ENCODE data around the gene SYTL3. TPM values are rescaled to one million over a fixed set of nuclear protein-coding genes. Genes with fewer than 3 reads are reported as not detected.
"Not testable (repeated sequence)": the region's sequence is repeated elsewhere in the genome, so short reads cannot be mapped to it uniquely, and the experiment has no call there.

Gene SYTL3
- total RNA-seq, 1 experiment from 2014 or later = 1.5 TPM

DNA sequence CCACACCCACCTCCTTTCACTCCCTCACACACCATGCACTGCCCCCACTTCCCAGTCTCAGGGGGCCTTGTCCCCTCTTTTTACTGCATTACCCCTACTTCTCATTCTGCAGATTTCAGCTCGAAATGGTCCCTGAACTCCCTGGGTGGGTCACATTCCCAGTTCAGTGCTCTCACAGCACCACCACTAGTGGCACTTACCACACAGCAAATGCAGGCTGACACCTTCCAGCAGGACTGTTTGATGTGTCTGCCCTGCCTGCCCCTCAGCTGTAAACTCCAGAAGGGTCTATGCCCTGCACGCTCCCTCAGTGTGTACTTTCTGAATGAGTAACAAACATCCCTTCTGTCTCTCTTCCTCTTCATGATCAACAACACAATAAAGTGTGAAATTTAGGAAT, 9.3 kb upstream of the SYTL3 start:
- no peak for DNase-seq (ENCODE audit: low read depth)

DNA sequence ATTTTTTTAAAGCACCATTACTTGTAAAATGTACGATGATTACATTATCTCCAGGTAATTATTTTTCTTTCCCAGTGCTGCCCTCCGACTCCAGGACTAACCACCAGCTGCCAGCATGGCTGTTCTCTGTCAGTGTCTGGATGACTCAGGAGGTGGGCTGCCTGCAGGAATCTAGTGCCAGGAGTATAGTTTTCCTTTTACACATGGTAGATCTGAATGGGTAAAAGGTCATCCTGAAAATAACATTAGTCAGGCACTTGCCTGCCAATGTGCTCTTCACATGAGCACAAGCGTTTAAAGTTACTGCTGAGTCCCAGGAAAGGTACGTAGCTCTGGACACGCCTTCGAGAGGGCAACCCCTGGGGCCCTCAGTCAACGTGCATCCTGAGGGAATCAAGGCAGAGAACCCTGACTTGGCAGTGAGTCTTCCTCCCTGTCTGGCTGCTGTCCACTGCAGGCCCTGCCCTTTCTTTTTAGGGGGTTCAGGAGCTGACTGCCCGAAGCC, 7.7 kb upstream of the SYTL3 start:
- DNase-seq (ENCODE audit: low read depth) = peak; percentile 87

- DNase-seq (ENCODE audit: low read depth) = peak; percentile 21
These were observed 6.0 kb upstream of the SYTL3 start for GRCh38 chr6:158643836-158644230.

DNA sequence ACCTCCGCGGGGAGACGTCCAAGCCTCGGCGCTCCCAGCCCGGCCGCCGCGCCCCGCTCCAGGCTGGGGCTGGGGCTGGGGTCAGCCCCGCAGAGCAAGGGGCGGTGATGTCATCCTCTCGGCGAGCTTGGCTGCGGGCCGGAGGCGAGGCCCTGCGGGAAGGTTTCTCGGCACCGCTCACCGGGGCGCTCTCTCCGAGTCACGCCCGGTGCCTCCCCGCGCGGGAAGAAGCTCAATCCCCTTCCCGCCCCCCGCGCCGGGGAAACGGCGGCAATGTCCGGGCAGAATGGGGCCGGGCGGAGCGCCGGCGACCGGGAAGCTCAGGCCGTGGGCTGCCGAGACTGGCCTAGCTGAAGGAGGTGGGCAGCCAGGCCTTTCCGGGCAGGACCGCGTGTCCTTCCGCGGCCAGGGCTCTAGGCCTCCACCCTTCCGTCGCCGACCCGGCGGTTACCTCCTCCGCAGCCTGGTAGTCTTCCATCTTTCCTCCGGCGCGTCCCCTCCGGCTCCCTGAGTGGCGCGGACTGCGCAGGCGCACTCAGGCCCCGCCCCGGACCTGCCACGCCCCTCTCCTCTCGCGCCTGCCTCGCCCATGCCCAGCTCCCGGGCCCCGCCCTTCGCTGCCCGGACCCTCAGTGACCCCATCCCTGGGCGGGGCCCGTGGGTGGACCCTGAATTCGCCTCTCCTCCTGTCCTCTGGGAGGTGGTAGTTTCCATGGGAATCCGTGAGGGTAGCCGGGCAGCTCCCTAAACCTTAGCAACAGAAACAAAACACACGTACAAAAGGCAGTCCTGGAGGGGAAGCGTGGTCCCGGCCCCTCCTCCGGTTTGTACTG, 5.4 kb upstream of the SYTL3 start, which contains the start of gene DYNLT1:
Gene DYNLT1, minus strand, starts transcription at position 513 of the 833 bp plus-strand sequence. Its CDS starts 35 bp downstream, at position 478.
- DNase-seq (ENCODE audit: low read depth) = peak; percentile 97

- DNase-seq (ENCODE audit: low read depth) = no peak
These were observed 4.5 kb upstream of the SYTL3 start for GRCh38 chr6:158645064-158646022.

GRCh38 chr6:158646023-158646910, 3.6 kb upstream of the SYTL3 start:
- DNase-seq (ENCODE audit: low read depth) = no peak

- no peak for DNase-seq (ENCODE audit: low read depth)
These were observed 2.4 kb upstream of the SYTL3 start for GRCh38 chr6:158647501-158647900.

DNA sequence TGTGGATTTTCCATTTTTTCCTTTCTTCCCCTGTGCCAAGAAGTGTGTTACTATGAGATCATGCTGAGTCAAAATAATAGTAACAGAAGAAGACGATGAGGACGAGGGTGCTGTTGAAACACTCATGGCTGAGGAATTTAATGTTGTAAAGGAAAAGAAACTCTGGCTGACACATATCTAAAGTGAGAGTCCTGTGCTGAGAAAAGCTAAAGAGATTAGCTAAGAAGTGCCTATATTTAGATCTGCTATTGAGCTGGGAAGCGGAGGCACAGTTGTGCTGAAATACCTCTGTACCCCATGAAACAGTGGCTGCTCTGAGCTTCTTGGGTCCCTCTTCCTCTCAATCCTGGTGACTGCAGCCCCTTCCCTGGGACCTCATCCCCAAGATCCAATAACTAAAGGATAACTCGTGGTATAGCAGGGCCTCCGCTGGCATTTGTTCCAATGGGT, 1.1 kb upstream of the SYTL3 start:
- peak; percentile 49 for DNase-seq (ENCODE audit: low read depth)

- not testable (repeated sequence) for DNase-seq (ENCODE audit: low read depth)
These were observed 2.3 kb downstream of the SYTL3 start for GRCh38 chr6:158651981-158652737.

DNA sequence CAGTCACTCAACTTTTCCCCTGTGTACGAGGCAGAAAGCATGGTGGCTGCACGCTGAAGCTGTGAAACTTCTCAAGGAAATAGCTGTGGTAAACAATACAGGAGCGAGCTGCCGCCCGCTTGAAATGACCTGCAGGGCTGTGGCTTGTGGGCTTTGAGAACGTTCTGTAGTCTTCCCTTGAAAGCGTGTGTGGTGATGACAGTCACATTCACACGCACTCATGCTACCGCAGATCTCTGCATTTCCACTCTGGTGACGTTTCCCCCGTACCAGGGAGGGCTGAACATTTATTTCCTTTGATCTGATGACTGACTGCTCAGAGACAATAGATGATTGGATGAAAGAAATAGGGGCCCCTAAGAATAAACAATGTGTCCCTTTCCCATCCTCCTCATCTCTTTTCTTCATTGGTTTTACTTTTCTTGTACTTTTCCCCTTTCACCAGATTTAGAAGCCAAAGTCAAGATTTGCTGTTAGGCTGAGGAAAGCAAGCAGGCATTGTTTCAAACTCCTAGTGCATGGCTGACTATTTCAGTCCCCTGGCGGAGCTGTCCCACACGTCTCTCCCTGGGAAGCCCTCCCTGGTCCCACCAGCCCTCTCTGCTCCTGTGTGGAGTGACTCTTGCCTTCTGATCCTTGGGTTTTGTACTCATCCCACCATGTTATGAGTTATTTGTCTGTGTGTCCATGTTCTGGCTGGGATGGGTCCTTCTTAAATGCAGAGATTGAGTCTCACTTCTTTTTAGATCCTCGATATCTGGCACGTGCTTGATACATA, 3.9 kb downstream of the SYTL3 start:
- DNase-seq (ENCODE audit: low read depth) = no peak

DNA sequence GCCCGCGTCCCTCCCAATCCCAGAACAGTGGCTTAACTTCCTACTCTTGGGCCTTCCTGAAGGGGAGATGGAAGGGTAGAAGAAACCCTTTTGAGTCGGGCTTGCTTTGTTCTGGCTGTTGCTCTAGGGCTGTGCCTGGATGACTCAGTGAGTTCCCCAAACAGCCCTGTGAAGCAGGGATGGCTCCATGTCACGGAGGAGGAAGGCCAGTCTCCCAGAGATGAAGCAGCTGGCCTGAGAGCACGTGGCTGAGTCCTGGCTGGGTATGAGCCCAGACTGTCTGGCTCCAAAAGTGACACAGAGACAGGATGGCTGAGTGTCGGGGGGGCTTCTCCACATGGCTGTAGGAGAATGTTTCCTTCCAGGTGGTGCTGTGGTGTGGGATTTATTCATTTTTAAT, 4.6 kb downstream of the SYTL3 start:
- DNase-seq (ENCODE audit: low read depth) = peak; percentile 72

GRCh38 chr6:158654960-158655489, 5.2 kb downstream of the SYTL3 start:
- no peak for DNase-seq (ENCODE audit: low read depth)

DNA sequence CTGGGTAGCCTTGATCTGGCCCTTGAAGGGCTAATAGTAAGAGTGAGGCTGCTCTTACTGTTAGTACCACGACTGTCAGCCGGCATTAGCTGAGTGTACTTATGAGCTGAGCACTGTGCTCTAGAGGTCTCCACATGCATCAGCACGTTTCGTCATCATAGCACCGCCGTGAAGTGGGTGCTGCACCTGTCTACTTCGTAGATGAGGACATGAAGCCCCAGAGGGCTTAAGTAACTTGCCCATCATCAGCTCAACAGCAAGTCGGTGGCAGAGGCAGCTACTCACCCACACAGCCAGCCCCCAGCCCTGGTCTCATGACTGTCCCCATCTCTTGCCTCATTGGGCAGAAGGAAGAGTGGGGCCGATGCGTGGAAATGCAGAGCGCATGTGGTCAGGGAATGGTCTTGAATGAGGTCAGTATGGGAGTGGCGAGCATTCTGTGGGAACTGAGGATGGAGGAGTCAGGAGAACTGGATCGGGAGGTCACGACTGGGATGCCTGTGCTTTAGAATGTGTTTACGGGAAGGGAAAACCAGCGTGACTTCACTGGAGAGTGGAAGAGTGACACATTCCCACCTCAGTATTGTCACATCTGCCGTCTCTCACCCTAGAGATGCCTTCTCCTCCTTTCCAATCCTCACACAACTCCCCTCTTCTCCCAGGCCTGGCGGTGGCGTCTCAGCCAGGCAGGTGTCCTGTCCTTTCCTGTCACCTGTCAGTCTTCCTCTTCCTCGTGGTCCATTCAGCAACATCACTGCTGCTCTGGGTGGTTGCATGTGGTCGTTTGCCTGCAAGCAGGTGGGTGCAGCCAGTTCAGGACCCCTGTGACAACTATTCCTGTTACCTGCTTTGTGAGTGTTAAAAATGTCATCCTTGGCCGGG, 6.0 kb downstream of the SYTL3 start:
- DNase-seq (ENCODE audit: low read depth) = no peak

GRCh38 chr6:158656986-158657385, 7.1 kb downstream of the SYTL3 start:
- DNase-seq (ENCODE audit: low read depth) = not testable (repeated sequence)

DNA sequence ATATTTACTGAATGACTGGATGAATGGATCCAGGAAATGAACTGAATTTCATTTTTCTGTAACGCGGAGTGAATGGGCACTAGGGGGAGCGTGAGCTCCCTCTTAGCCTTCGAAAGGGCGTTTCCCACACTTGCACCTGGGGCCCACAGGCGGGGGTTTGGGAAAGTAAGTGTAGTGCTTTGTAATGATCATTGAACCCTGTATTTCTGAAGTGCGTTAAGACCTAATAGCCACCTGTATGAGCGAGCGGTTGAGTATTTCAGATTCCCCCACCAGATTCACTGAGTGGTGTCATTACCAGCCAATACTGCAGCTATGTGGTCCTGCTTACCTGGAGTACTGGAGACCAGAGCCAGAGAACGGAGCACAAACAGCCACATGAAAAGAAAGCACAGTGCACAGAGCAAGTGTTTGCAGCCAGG, 10.5 kb downstream of the SYTL3 start:
- DNase-seq (ENCODE audit: low read depth) = no peak

GRCh38 chr6:158661156-158661685, 11.4 kb downstream of the SYTL3 start:
- DNase-seq (ENCODE audit: low read depth) = no peak

DNA sequence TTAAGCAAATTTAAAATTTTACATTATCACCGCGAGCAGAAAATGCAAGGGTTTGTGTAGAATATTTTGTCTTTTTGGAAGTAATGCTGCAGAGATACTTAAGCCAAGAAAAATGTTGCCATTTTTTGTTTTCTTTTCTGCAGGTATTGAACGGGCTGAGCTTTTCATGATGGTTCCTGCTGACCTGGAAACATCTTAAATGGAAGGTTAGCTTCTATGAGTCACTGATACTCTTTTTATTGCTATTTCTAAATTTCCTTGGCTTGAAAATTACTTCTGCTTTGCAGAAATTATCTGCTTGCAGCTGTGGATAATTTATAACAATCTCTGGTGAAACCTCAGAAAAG, 12.7 kb downstream of the SYTL3 start:
- no peak for DNase-seq (ENCODE audit: low read depth)
